Left colon (tissue), 2 donors: Measurements from ENCODE around the gene TMEM185B. TPM values are rescaled to one million over a fixed set of nuclear protein-coding genes. Genes with fewer than 3 reads are reported as not detected.

Source experiments
- ATAC-seq: fragments of 200-7000 bp; cut with Tn5 transposase; one replicate; pipeline ENCODE4 v1.9.1; 2020; ENCODE audit warnings: mild to moderate bottlenecking, moderate library complexity
- DNase-seq, 2 donors: peaks; one replicate each; pipeline ENCODE4 v3.0.0-alpha.2; 2020
- intact Hi-C, 2 donors: fragments of 100-400 bp; cut with DNase I in 1 of 2; cut with micrococcal nuclease in 1 of 2; formaldehyde crosslinking; loops; one replicate each; pipeline versions ENCODE4 v1.11.2 to v1.14.0; 2022; cut with DNase I, micrococcal nuclease
- total RNA-seq, 2 donors: library from RNA; stranded (reverse); fragmentation: NEBNext Ultra II Directional; extraction: Animal tissue kit (Norgen Biotek cat#: 25700); gene quantifications; one replicate each; pipeline ENCODE4 v1.2.1, GENCODE V29; 2021
- donor health status: DM: no; HTN: no; CAD: no.
- donor health status: DM: yes; HTN: yes; CAD: no.

The TMEM185B gene
- total RNA-seq, 2 donors from 2014 or later, result 12.1 to 12.5 TPM

DNA sequence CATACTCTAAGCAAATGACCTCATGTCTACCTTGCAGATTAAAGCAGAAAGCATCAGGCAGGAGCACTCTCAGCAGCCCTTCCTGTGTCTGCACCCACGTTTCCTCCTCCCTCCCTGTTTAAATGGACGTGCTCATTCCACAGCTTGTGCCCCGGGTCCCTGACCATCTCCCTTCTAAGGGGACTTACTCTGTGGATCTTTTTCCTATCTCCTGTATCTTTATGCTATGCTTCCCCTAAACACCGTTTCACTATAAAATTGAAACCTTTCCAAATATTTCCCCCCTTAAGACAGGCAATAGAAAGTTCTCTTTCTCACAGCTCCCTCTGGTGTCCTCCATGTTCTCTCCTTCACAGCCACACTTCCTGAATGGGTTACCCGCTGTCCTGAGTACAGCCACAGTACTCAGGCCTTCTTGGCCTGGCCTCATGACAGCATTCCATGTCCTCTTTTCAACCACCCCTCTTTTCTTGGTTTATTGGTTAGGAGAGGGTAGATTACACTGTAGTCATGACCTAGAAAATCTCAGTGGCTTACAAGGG lies 41.1 kb downstream of the TMEM185B start:
- no peak for DNase-seq
- intact Hi-C loops, result no loop called here
- ATAC-seq, result no peak

DNA sequence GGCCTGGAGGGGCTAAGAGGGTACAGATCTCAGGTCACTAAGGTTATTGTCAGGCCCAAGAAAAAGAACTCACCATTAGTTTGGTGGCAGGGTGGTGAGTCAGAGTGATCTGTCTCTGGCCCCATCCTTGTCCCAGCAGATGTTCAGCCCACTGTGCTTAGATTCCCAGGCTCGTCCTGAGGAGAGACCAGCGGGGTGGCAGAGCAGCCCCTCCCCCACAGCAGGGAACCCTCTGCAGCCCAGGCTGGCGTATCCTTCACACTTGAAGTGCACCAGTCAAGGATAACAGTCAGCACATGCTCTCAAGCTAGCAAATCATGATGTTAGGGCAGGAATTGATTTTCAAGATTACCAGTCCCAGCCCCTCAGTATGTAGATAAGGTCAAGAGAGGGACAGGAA lies 43.1 kb downstream of the TMEM185B start:
- DNase-seq, result no peak
- no peak for ATAC-seq
- intact Hi-C loops, result no loop called here

DNA sequence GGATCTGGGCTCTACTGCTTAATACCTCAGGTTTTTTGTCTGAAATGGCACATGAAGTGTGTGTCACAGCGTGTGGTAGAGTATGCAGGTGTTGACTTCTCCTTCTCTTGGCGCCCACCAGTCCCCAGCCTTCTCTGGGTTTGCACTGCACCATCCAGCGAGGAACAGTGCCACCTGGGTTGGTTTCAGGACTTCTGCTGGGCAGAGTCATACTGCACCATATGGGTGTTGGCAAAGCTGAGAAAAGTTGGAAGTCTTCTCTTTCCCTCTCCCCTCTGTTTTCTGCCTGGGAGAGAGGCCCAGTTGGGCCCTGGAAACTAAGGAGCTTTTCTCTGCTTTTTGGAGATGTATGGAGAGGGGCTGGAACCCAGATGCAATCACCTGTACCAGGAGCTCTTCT lies 43.8 kb downstream of the TMEM185B start:
- ATAC-seq (no peak), DNase-seq (no peak)
- intact Hi-C loops, result loop anchor here in 1 of 2 donors (10.0 kb wide), 1 partner anchor 475 kb away; no protein-coding TSS in a partner anchor

DNA sequence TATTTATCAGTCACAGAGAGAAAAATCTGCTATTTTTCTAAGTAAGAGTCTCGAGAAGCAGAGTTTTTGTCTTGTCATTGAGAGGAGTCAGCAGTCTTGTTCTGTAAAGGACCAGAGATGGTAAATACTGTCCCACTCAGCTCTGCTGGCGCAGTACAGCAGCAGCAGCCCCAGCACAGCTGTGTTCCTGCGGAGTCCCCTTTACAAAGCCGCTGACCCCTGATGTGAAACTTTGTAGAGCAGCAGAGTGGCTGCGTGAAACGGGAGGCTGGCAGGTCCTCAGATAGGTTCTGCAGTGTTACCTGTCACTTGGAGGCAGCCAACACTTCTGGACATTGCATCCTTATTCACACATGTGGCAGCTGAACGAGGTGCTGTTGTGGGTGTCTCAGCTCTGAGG lies 45.2 kb downstream of the TMEM185B start:
- DNase-seq, result no peak
- intact Hi-C loops, result loop anchor here in 1 of 2 donors (10.0 kb wide), 1 partner anchor 473 kb away; no protein-coding TSS in a partner anchor
- ATAC-seq, result no peak

DNA sequence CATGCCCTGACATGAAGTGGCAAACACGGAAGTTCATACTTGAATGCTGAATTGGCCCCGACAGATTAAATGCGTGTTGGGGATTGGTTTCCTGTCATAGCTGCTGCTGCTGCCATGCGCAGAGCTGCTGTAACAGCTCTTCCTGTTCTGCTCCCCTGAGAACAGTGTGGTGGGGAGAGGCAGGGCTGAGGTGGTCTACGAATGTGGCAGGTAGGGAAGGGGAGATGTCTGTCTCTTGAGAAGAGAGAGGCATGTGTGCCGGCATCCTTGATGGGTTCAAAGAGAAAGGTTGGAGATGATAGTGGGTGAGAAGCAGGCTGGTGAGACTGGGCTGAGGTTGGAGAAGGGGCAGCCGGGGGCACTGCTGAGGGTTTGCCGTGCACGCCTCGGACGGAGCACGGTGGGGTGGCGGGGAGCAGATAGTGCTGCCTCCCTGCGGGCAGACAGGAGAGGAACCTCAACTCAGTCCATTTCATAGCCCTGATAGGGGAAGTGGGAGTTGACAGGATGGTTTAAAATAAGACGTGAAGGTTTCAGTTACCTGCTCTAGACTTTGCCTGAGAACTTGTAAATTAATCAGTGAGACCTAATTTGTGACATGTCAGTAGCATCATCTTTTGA lies 46.1 kb downstream of the TMEM185B start:
- intact Hi-C loops, result loop anchor here in 1 of 2 donors (10.0 kb wide), 1 partner anchor 472 kb away; no protein-coding TSS in a partner anchor
- ATAC-seq (peak; percentile 59), DNase-seq (peak; percentile 37 to 66)

DNA sequence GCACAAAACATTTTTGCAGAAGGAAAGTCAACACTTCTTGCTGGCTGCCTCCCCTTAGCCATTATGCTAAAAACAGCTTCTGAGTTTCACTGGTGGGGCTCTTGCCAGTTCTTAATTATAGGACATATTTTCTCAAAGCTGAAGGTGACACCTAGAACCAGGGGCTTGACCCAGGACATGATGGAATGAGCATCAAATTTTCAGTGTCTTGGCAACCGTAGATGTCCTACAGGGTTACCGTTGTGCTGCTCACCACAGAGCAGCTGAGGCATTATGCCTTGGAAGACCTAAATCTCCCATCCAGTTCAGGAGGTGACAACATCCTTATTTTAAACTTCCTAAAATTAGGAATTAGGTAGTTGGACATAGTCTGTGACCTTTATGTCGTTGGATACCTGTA lies 46.7 kb downstream of the TMEM185B start:
- intact Hi-C loops, result loop anchor here in 1 of 2 donors (10.0 kb wide), 1 partner anchor 472 kb away; no protein-coding TSS in a partner anchor
- DNase-seq, result no peak
- no peak for ATAC-seq

DNA sequence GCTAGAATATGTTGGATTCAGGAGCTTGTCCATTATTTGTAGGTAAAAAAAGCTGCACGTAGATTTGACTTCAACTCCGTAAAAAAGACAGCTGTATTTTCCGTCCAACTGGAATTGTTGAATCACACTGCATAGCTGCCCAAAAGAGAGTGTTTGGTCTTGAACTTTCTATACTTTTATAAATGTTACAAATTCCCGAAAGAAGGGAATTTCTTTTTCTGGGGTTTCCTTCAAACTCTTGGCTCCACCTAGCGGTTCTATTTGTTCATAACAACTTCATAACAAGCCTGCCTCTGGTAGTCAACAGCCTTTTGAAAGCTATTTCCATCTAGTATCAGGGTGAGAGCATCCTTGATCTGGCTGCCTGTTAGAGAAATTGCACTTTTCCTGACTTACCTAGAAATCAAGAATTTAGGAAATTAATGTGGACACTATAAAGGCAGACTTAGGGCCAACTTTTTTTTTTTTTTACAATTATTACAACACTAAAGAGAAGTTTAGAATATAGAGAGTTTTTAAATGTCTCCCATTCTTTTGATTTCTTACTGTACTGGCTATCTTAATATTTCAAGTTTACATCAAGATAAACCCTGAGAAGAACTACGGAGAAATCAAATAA lies 48.1 kb downstream of the TMEM185B start:
- intact Hi-C loops, result loop anchor here in 1 of 2 donors (10.0 kb wide), 1 partner anchor 470 kb away; no protein-coding TSS in a partner anchor
- peak; percentile 52 for ATAC-seq
- no peak for DNase-seq

Other genes starting within 250 kb of the TMEM185B start
- gene EPB41L5, start 210.3 kb downstream of the TMEM185B start, total RNA-seq, result 10 to 100 TPM; 30.3 to 30.8 TPM
- 10 to 100 TPM; 81.9 to 92.1 TPM for gene RALB, start 29.5 kb upstream of the TMEM185B start, total RNA-seq
- gene INHBB, start 122.7 kb upstream of the TMEM185B start, total RNA-seq, result under 1 TPM; 0.47 to 0.98 TPM